ENCODE measurements around the gene RNF26.

- no peak for TF ChIP-seq EZH2 (IDR thresholded peaks at IDR 0.05)
- TF ChIP-seq POLR2AphosphoS5 (IDR thresholded peaks at IDR 0.05; ENCODE audit: borderline replicate concordance, low read depth, low read length): no peak
- no peak for TF ChIP-seq FOXP2 (optimal IDR thresholded peaks at IDR 0.05; ENCODE audit: control extremely low read depth, extremely low read length, insufficient read depth)
Measured at GRCh38 chr11:119350302-119350701, 16.0 kb downstream of the RNF26 start.

All from SK-N-MC (cell line).